Measurements from ENCODE around the gene RERE.

DNA sequence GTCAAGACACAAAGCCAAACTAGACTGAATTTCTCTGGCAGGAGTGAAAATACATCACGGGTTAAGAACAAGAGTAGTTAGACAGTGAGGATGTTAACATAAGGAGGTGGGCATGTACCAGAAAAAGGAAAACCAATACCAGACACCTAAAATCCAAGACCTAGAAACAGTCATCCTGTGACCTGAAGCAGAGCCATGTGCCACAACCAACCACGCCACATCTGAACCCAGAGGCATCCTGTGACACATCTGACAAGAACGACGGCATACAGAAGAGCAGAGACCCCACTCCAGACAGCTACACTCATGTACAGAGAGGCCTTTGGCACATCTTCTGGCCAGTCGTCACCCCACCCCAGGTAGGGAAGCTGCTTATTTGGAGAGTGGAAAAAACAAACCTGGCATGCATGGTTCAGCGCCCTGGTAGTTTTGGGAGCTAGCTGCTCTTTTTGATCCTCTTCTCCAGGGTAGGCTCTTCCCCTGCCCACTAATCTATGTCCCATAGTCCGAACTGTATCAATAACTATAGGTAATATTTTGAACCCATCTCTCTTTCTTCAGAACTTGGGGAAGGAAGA lies 427.4 kb downstream of the RERE start:
- no peak for TF ChIP-seq CTCF (conservative IDR thresholded peaks at IDR 0.05)
- TF ChIP-seq ZFX (IDR thresholded peaks at IDR 0.05): no peak

Measured in C4-2B (cell line).